D341Med (cell line): ENCODE data around the gene RCSD1.

Experiments used
- DNase-seq: peaks from one replicate; pipeline ENCODE4 v3.0.0; 2012; ENCODE audit warnings: low spot score

The RCSD1 gene

DNA sequence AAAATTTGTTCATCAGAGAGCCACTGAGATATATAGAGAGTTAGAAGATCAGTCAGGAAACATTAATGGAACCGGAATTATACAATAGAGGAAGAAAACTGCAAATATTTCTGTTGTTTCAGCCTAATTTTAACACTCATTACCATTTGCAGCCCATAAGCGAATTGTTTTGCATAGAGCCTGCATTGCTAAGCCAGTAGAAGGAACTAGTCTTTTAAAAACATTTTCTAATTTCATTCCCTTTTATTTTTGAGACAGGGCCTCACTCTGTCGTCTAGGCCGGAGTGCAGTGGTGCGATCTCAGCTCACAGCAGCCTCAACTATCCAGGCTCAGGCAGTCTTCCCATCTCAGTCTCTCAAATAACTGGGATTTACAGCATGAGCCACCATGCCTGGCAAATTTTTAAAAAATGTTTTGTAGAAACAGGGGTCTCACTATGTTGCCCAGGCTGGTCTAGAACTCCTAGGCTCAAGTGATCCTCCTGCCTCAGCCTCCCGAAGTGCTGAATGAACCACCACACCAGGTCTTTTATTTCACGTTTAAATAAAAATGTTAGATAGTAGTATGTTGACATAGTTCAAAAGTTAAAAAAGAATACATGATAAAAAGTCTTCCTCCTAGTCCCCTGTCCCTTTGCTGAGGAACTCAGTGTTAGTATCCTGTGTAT lies 117.1 kb downstream of the RCSD1 start:
- DNase-seq = no peak

DNA sequence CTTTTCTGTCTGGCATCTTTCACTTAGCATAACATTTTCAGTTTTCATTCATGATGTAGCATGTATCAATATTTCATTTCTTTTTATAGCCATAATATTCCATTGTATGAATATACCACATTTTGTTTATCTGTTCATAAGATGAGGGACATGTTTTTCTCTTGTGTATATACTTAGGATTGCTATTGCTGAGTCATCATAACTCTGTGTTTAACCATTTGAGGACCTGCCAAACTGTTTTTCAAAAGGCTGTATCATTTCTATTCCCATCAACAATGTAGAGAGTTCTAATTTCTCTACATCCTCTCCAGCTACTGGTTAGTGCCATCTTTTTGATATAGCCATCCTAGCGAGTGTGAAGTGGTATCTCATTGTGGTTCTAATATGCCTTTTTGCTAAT lies 118.0 kb downstream of the RCSD1 start:
- DNase-seq = no peak

DNA sequence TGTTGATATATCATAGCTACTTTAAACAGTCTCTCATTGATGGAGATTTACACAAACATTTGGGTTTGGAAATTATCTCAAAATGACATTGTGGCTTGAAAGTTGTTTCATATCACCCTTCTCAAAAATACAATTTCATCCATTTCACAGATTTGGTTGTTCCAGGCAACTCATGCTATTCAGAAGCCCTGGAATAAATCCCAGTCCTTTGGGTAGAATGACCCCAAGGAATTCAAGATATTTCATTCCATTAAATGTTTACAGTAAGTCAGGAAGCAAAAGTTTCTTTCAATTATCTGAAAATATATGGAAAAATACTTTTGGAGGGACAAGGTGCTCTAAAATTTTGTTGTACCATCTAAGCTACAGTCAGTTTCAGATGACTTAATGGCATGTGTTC lies 118.9 kb downstream of the RCSD1 start:
- DNase-seq = no peak

DNA sequence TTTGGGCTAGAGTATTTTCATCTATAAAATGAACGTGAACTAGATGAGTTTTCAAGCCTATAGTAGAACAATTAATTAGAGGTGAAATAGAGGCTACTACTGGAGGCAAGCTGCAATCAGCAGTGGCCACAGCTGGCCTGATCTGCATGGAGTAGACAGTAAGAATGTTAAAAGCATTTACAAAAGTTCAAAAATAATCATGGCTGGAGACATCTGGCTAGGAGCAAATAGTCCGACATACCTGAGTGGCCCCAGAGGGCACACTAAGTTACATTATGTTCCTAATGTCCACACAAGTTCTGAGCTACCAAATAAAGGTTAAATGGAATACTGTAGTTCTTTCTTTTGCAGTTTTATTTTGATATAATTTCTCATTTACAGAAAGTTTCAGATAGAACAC lies 119.7 kb downstream of the RCSD1 start:
- no peak for DNase-seq

DNA sequence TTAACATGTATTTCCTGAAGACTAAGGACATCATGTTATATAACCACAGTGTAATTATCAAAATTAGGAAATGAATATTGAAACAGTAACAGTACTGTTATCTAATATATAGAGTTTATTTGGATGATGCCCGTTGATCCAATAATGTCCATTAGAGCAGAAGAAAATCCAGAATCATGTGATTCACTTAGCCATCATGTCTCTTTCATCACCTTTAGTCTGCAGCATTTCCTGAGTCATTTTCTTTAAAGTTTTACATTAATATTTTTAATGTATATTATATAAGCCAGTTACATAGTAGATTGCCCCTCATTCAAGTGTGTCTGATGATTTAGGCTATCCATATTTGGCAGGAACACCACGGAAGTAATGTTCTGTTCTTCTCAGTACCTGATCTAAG lies 120.6 kb downstream of the RCSD1 start:
- DNase-seq = no peak

DNA sequence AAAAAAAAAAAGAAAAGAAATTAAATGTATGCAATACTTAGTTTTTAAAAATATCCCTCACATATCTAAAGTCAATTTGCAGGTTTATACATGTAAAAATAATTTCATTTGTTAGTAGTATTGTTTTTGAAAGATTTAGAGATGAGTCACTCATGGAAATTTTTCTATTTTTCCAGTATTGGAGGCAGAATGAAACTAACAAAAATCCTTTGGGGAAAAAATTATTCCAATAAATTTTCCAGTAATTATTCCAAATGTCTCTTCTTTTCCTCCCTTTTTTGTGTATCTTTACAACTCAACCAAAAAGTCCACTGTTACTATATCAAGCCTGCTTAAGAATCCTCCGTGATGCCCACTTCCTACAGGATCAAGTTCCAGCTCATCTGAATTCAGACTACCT lies 121.6 kb downstream of the RCSD1 start:
- no peak for DNase-seq

DNA sequence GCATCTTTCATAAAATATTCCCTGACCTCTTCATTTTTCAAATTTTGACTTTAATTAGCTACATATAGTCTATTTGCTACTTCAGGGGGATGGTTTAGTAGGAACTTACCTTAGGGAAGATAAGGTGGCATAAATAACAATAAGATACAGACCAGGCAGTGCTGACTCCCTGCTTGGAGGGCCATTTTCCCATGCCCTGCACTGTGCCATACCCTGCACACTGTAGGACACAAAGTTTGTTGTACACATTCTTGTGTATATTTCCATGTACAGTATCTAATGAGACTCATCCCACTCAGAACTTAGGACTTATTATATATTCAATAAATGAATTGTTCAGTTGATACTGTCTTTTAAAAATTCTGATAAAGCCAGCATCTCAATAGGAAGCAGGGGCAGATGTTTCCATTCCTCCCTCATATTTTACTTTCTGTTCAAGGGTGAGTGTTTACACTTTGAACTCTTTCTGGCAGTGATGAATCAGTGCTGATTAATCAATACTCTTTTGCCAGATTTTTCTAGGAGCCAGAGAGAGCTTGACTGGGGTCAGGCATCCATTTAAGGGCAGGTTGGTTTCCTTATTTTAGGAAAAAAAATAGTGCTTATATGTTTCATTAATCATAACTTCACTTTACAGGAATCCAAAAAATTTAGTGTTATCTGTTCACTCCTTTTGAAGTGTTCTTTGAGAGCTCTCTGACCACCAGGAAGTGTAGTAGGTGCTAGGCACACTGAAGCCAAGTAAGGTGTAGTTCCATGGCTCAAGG lies 122.4 kb downstream of the RCSD1 start:
- DNase-seq = no peak

DNA sequence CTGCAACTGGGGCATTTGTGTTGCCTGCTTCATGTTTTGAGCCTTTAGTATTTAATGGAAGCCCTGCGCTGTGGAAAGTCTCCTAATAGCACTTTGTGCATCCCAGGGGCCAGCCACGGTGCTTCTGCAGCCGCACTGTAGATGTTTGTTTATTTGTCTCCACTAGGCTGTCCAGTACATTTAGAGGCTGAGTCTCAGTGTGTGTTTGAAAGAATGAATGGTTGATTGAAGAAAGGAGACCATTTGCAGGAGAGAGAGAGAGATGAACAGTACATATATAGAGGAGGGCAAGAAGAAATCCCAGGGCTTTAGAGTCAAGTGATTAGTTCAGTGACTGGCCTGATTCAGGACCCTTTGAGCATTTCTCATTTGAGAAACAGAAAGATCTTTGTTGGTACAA lies 125.6 kb downstream of the RCSD1 start:
- DNase-seq = no peak
